GM12878 (cell line): ENCODE data around the gene DCLK2. TPM values are rescaled to one million over a fixed set of nuclear protein-coding genes. Genes with fewer than 3 reads are reported as not detected.

ENCODE experiments used
- ATAC-seq: fragments of 200-7000 bp; cut with Tn5 transposase; 3 replicates; pipeline ENCODE4 v1.9.1; 2020; ENCODE audit warnings: mild to moderate bottlenecking, moderate library complexity
- BruUV-seq: library from RNA; stranded (reverse); fragments of 400-500 nt; replicated peaks from 2 replicates; lab custom pipeline; 2021; lab: Mats Ljungman, UMichigan
- CTCF ChIA-PET: fragments of 300-600 bp; sonication (Branson Sonifier 250); formaldehyde crosslinking; extraction: SDS; loops from one replicate; lab custom pipeline; 2021; ENCODE audit warnings: inconsistent platforms; lab: Yijun Ruan, JAX
- POLR2A ChIA-PET: fragments of 350-600 bp; formaldehyde crosslinking; extraction: SDS; loops from one replicate; lab custom pipeline; 2021; ENCODE audit warnings: inconsistent platforms; lab: Charles Lee
- RAD21 ChIA-PET: fragments of 300-600 bp; sonication (Branson Sonifier 250); formaldehyde crosslinking; loops from one replicate; lab custom pipeline; 2023; ENCODE audit warnings: antibody characterized with exemption; ENCODE audit not compliant: unreplicated experiment; lab: Charles Lee
- SMC1A ChIA-PET: fragments of 300-600 bp; sonication (Branson Sonifier 250); formaldehyde crosslinking; loops from one replicate; lab custom pipeline; 2023; ENCODE audit not compliant: unreplicated experiment, uncharacterized antibody; lab: Charles Lee
- DNase-seq: peaks from one replicate; pipeline ENCODE4 v3.0.0-alpha.2; 2011; ENCODE audit warnings: low read depth, low spot score
- FAIRE-seq: peaks from 3 replicates; lab custom pipeline; 2011; peaks lifted over from hg19 to GRCh38; lab: Jason Lieb, UNC
- H2AFZ ChIP-seq: 2 replicates; pipeline ENCODE4 v1.6.0; 2011; ENCODE audit warnings: low read depth, low read length, control low read depth; ENCODE audit not compliant: control insufficient read depth
- H3K27ac ChIP-seq: 2 replicates; pipeline ENCODE4 v1.5.1; 2011; ENCODE audit warnings: control low read depth; ENCODE audit not compliant: control insufficient read depth, insufficient read depth
- H3K27me3 ChIP-seq, 2 experiments: replicated peaks in 1 of 2; 2 replicates each; pipeline versions ENCODE4 v1.6.0 to v1.6.1; 2011; ENCODE audit warnings: low read length in 1 of 2; ENCODE audit not compliant: control insufficient read depth in 2 of 2, insufficient read depth in 2 of 2
- H3K36me3 ChIP-seq, 2 experiments: 2 replicates each; pipeline ENCODE4 v1.5.1; 2011; ENCODE audit warnings: low read length in 1 of 2; ENCODE audit not compliant: control insufficient read depth in 2 of 2, insufficient read depth in 2 of 2
- H3K4me1 ChIP-seq: 2 replicates; pipeline ENCODE4 v1.6.1; 2011; ENCODE audit warnings: mild to moderate bottlenecking, low read length, moderate library complexity, mixed read lengths; ENCODE audit not compliant: control insufficient read depth, insufficient read depth
- H3K4me2 ChIP-seq: 2 replicates; pipeline ENCODE4 v1.6.0; 2011; ENCODE audit warnings: control low read depth; ENCODE audit not compliant: control insufficient read depth, insufficient read depth
- H3K4me3 ChIP-seq: fragments of 200-600 bp; sonication (generic); 2 replicates; pipeline ENCODE4 v1.5.1; 2016
- H3K79me2 ChIP-seq: 2 replicates; pipeline ENCODE4 v1.6.0; 2011; ENCODE audit warnings: low read length; ENCODE audit not compliant: control insufficient read depth, insufficient read depth
- H3K9ac ChIP-seq: 2 replicates; pipeline ENCODE4 v1.8.0; 2011; ENCODE audit warnings: low read length, control low read depth, mixed read lengths; ENCODE audit not compliant: control insufficient read depth, insufficient read depth
- H3K9me3 ChIP-seq: replicated peaks from 3 replicates; pipeline ENCODE4 v1.5.1; 2011; ENCODE audit warnings: mild to moderate bottlenecking, low read length; ENCODE audit not compliant: control insufficient read depth, insufficient read depth
- H4K20me1 ChIP-seq: 2 replicates; pipeline ENCODE4 v1.6.0; 2011; ENCODE audit not compliant: control insufficient read depth, insufficient read depth
- CTCF ChIP-seq, 3 experiments: IDR thresholded peaks in 2 of 3; conservative IDR thresholded peaks in 1 of 3; 2 replicates each; pipeline ENCODE4 v1.5.1; 2011; ENCODE audit warnings: low read depth in 3 of 3, low read length in 3 of 3, mild to moderate bottlenecking in 3 of 3, control low read depth in 2 of 3, moderate library complexity in 2 of 3, inconsistent platforms in 1 of 3, mixed read lengths in 1 of 3; ENCODE audit not compliant: control insufficient read depth in 2 of 3, insufficient read depth in 1 of 3; ENCODE audit errors: extremely low read depth in 1 of 3
- TARDBP ChIP-seq: IDR thresholded peaks from 2 replicates; pipeline ENCODE4 v1.6.1; 2016; ENCODE audit warnings: borderline replicate concordance
- WGBS: methylation state at CpG from one replicate; pipeline ENCODE4 v1.1.6; 2016; ENCODE audit warnings: low lambda C conversion rate; ENCODE audit not compliant: insufficient replicate concordance, insufficient coverage; ENCODE audit errors: missing lambda C conversion rate; 5-methylcytosine and 5-hydroxymethylcytosine counted together
- in situ Hi-C: fragments of 300-500 bp; cut with MboI; formaldehyde crosslinking; loops from 9 replicates; pipeline ENCODE4 v1.14.3; 2018; ENCODE audit warnings: mixed read lengths
- intact Hi-C: fragments of 100-400 bp; cut with micrococcal nuclease; formaldehyde crosslinking; loops from one replicate; pipeline ENCODE4 v1.14.2; 2022; ENCODE audit not compliant: unreplicated experiment
- polyA plus RNA-seq, 11 experiments: library from polyadenylated mRNA; depleted of rRNA in 4 of 11; unstranded in 6 of 11; stranded (reverse) in 5 of 11; fragments of >200 nt; fragmentation: Nextera tagmentation in 4 of 11; fragmentation: Illumina TruSeq in 1 of 11; extraction: Ambion mirVana in 4 of 11; extraction: Trizol in 1 of 11; gene quantifications; 1 replicate in 1 of 11; 2 replicates in 10 of 11; pipeline versions ENCODE4 v1.2.1 to v1.2.3, GENCODE V29; 2011 to 2016; ENCODE audit warnings: inconsistent platforms in 2 of 11, missing spikeins in 2 of 11, low read depth in 1 of 11
- total RNA-seq, 4 experiments: library from RNA; depleted of rRNA in 3 of 4; stranded (reverse); fragments of >200 nt in 3 of 4; fragmentation: Illumina TruSeq in 1 of 4; extraction: Trizol in 1 of 4; gene quantifications; 2 replicates each; pipeline versions ENCODE4 v1.2.1 to v1.2.3, GENCODE V29; 2013 to 2021

The DCLK2 gene
- total and polyA plus RNA-seq, 10 of the 15 experiments (the other 5 are each of a cell fraction or from before 2014, with no cell fraction given), result not detected

DNA sequence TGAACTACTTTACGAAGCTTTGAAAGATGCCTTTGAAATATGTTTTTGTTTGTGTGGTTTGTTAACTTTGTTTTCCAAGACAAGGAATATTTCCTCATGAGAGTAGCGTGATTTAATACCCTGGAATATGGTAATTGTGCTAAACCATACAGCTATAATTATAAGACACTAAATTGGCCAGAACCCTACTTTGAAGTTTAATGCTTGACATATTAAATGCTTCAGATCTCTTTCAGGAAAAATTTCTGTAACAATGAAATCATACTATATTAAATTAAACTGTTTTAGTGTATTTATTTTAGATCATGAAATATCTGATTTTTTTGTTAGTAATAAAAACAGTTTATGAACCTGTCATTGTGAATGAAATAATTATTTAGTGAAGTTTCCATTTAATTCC is 63.5 kb downstream of the DCLK2 start:
- SMC1A ChIA-PET, result no interaction called here

More for the DNA sequence above, 63.5 kb downstream of the DCLK2 start:
- Histone ChIP-seq H3K9ac (no peak overlapping the region), H3K27me3 (no peaks in the 10 kb centered on the region; a peak in 1 of 4 replicates), H3K36me3 (no peaks in the 10 kb centered on the region), H2AFZ (no peak overlapping the region), H3K4me1 (no peaks in the 10 kb centered on the region), H3K9me3 (no peaks in the 10 kb centered on the region), H3K4me3 (no peak overlapping the region), H3K4me2 (no peak overlapping the region), H3K79me2 (no peaks in the 10 kb centered on the region), H3K27ac (no peak overlapping the region), H4K20me1 (no peaks in the 10 kb centered on the region)
- in situ Hi-C loops, result no loop called here
- intact Hi-C loops, result no loop called here
- TF ChIP-seq TARDBP, result no peak
- TF ChIP-seq CTCF (IDR thresholded peaks at IDR 0.05 in 2 of 3, conservative IDR thresholded peaks at IDR 0.05 in 1 of 3; ENCODE audit: control insufficient read depth in 2 of 3, extremely low read depth in 1 of 3, insufficient read depth in 1 of 3, low read depth in 3 of 3, low read length in 3 of 3), result no peak
- RAD21 ChIA-PET, result no interaction called here
- FAIRE-seq, result no peak
- no TSS peak for BruUV-seq
- WGBS, result 0% methylated on average over 2 of the region's 2 CpGs
- CTCF ChIA-PET, result no interaction called here
- POLR2A ChIA-PET, result no interaction called here
- DNase-seq, result no peak
- no peak for ATAC-seq
